ENCODE results near the gene PPP6R3. TPM values are rescaled to one million over a fixed set of nuclear protein-coding genes. Genes with fewer than 3 reads are reported as not detected.

PPP6R3 gene
- total and polyA plus RNA-seq, 2 of the 13 experiments (the other 11 are each of a cell fraction or from before 2014, with no cell fraction given): 41.2 to 83.4 TPM

DNA sequence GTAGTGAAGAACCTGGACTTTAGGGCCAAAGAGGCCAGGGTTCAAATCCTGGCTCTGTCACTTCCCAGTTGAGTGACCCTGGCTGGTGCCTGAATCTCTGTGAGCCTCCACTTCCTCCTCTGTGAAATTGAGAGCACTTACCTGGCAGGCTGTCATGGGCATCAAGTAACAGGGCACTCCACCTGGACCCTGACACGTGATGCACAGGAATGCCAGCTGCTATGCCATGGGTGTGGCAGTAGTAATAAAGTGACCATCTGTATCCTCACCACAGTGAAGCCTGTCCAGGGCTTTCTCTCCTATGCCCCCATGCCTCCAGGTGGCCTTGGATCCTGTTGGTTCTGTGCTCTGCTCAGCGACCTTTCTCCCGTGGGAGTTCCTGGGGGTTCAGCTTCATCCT lies 29.8 kb upstream of the PPP6R3 start:
- WGBS (ENCODE audit: low lambda C conversion rate): 93% methylated on average over 2 of the region's 3 CpGs
- TF ChIP-seq NAIF1 (CRISPR knock-in tag; IDR thresholded peaks at IDR 0.05; ENCODE audit: borderline replicate concordance) (no peak), MIER3 (CRISPR knock-in tag; IDR thresholded peaks at IDR 0.05; ENCODE audit: borderline replicate concordance) (no peak), ZNF766 (CRISPR knock-in tag; IDR thresholded peaks at IDR 0.05; ENCODE audit: borderline replicate concordance) (no peak), ARNTL (CRISPR knock-in tag; IDR thresholded peaks at IDR 0.05) (no peak), GATAD1 (CRISPR knock-in tag; IDR thresholded peaks at IDR 0.05) (no peak), ZBTB8A (CRISPR knock-in tag; IDR thresholded peaks at IDR 0.05; ENCODE audit: borderline replicate concordance, low read depth) (no peak), TFE3 (CRISPR knock-in tag; IDR thresholded peaks at IDR 0.05) (no peak), SSRP1 (CRISPR knock-in tag; IDR thresholded peaks at IDR 0.05) (no peak), CEBPB (IDR thresholded peaks at IDR 0.05; ENCODE audit: borderline replicate concordance, low read depth, low read length) (no peak), ZNF512B (CRISPR knock-in tag; IDR thresholded peaks at IDR 0.05; ENCODE audit: borderline replicate concordance) (no peak)
- ChIA-PET POLR2A (no interaction called here), CTCF (ENCODE audit: low intra/inter-chr PET ratio, low total read pairs) (no interaction called here)
- H3K9ac ChIP-seq (ENCODE audit: insufficient read depth, low read depth, low read length): no peak overlapping the region
- no peaks in the 10 kb centered on the region for H3K27me3 ChIP-seq (ENCODE audit: control insufficient read depth in 1 of 2, insufficient read depth in 2 of 2, low read length in 2 of 2)
- intact Hi-C loops (cut with micrococcal nuclease; ENCODE audit: unreplicated experiment): no loop called here
- H3K4me3 ChIP-seq (replicated peaks in 1 of 3; ENCODE audit: insufficient read depth in 1 of 3, low read depth in 2 of 3, low read length in 3 of 3): no peak overlapping the region
- no peak overlapping the region for H3K27ac ChIP-seq (ENCODE audit: extremely low read length, insufficient read depth, low read length)
- FAIRE-seq (no peak), ATAC-seq (no peak), DNase-seq (ENCODE audit: low spot score) (no peak)
- no peaks in the 10 kb centered on the region for H3K79me2 ChIP-seq (ENCODE audit: insufficient read depth, low read length)
- H3K36me3 ChIP-seq (replicated peaks in 1 of 2; ENCODE audit: control insufficient read depth in 1 of 2, insufficient read depth in 2 of 2, low read length in 2 of 2): peaks cover 50 to 76% of the 10 kb centered on the region in 2 experiments
- no TSS peak for BruUV-seq (replicated peaks)
- H3K4me2 ChIP-seq (ENCODE audit: low read depth, low read length): no peak overlapping the region
- in situ Hi-C loops (cut with HindIII; ENCODE audit: extremely low pct_ligation_motif_present, low pct_unique_long_range_greater_than_20kb): no loop called here
- H3K4me1 ChIP-seq (ENCODE audit: insufficient read depth, low read length): no peaks in the 10 kb centered on the region
- H4K20me1 ChIP-seq (ENCODE audit: insufficient read depth, low read length): 0 out of 2 replicates have a peak, but pooled peaks cover 3% of the 10 kb centered on the region
- H2AFZ ChIP-seq (ENCODE audit: low read length): no peak overlapping the region
- H3K9me3 ChIP-seq (ENCODE audit: low read length): peaks cover 6% of the 10 kb centered on the region; the same call in 1 of the 2 replicates
